Panc1 (cell line): ENCODE data around the gene CPS1. TPM values are rescaled to one million over a fixed set of nuclear protein-coding genes. Genes with fewer than 3 reads are reported as not detected.

Experiments
- ATAC-seq: fragments of 200-7000 bp; cut with Tn5 transposase; 2 replicates; pipeline ENCODE4 v1.9.1; 2020; ENCODE audit warnings: mild to moderate bottlenecking, moderate library complexity
- BruUV-seq: library from RNA; stranded (reverse); fragments of 400-500 nt; replicated peaks from 2 replicates; lab custom pipeline; 2021; lab: Mats Ljungman, UMichigan
- CTCF ChIA-PET: fragments of 300-600 bp; sonication (Branson Sonifier 250); formaldehyde crosslinking; loops from one replicate; lab custom pipeline; 2022; ENCODE audit warnings: antibody characterized with exemption; lab: Charles Lee
- POLR2A ChIA-PET: fragments of 300-600 bp; sonication (Branson Sonifier 250); formaldehyde crosslinking; loops from one replicate; lab custom pipeline; 2022; ENCODE audit warnings: antibody characterized with exemption; lab: Charles Lee
- DNase-seq: peaks from one replicate; pipeline ENCODE4 v3.0.0-alpha.2; 2010; ENCODE audit warnings: low read depth, low spot score
- H3K27ac ChIP-seq: 2 replicates; pipeline ENCODE4 v1.5.1; 2011; ENCODE audit warnings: mild to moderate bottlenecking, low read length, inconsistent platforms
- H3K27me3 ChIP-seq: fragments of 200-500 bp; sonication (Bioruptor generic); 2 replicates; pipeline ENCODE4 v1.6.0; 2014; ENCODE audit warnings: low read length, inconsistent platforms; ENCODE audit not compliant: control insufficient read depth, insufficient read depth
- H3K36me3 ChIP-seq: fragments of 200-500 bp; sonication (Bioruptor generic); 2 replicates; pipeline ENCODE4 v1.5.1; 2014; ENCODE audit warnings: inconsistent platforms, mild to moderate bottlenecking, low read length, moderate library complexity; ENCODE audit not compliant: control insufficient read depth, insufficient read depth
- H3K4me1 ChIP-seq: 2 replicates; pipeline ENCODE4 v1.5.1; 2011; ENCODE audit warnings: inconsistent platforms, mild to moderate bottlenecking, low read length, moderate library complexity; ENCODE audit not compliant: control insufficient read depth, insufficient read depth
- H3K4me3 ChIP-seq, 2 experiments: 2 replicates each; pipeline ENCODE4 v1.5.1; 2011 to 2012; ENCODE audit warnings: low read depth in 2 of 2, low read length in 2 of 2, mild to moderate bottlenecking in 2 of 2, inconsistent platforms in 1 of 2, moderate library complexity in 1 of 2
- H3K9me3 ChIP-seq: fragments of 200-500 bp; sonication (Bioruptor generic); 2 replicates; pipeline ENCODE4 v1.5.1; 2014; ENCODE audit warnings: low read depth, mild to moderate bottlenecking, inconsistent platforms, low read length, moderate library complexity; ENCODE audit not compliant: control insufficient read depth, insufficient read depth
- CTCF ChIP-seq: fragments of 450-650 bp; IDR thresholded peaks from 2 replicates; pipeline ENCODE4 v1.5.1; 2017; ENCODE audit warnings: mild to moderate bottlenecking
- POLR2AphosphoS5 ChIP-seq: IDR thresholded peaks from 2 replicates; pipeline ENCODE4 v1.6.1; 2012; ENCODE audit warnings: mild to moderate bottlenecking, low read depth, low read length, moderate library complexity
- SIN3A ChIP-seq: IDR thresholded peaks from 2 replicates; pipeline ENCODE4 v1.6.1; 2012; ENCODE audit warnings: low read depth, mild to moderate bottlenecking, low read length, moderate library complexity, borderline replicate concordance; ENCODE audit not compliant: insufficient read depth
- TCF7L2 ChIP-seq: IDR thresholded peaks from 2 replicates; pipeline ENCODE4 v1.6.1; 2011; ENCODE audit warnings: mild to moderate bottlenecking, low read depth, low read length, inconsistent platforms
- in situ Hi-C: cut with HindIII; loops from 2 replicates; pipeline ENCODE4 v1.10.0; 2016; ENCODE audit warnings: low sequenced_read_pairs, low pct_unique_long_range_greater_than_20kb
- intact Hi-C: fragments of 100-400 bp; cut with micrococcal nuclease; formaldehyde crosslinking; loops from one replicate; pipeline ENCODE4 v1.10.0; 2022; ENCODE audit not compliant: unreplicated experiment
- total RNA-seq: library from RNA; stranded (reverse); gene quantifications from one replicate; pipeline ENCODE4 v1.2.1, GENCODE V29; 2021; ENCODE audit not compliant: unreplicated experiment
- TF ChIP-seq, protein P1 (sequence below), 2 experiments: IDR thresholded peaks; 2 replicates each; pipeline ENCODE4 v1.6.1; 2011 to 2012; ENCODE audit warnings: low read depth in 2 of 2, control low read depth in 1 of 2, low read length in 1 of 2, mild to moderate bottlenecking in 1 of 2, moderate library complexity in 1 of 2; ENCODE audit not compliant: insufficient read depth in 1 of 2

Gene CPS1
- total RNA-seq, 1 experiment from 2014 or later: 5.1 TPM

- no peak for DNase-seq
- Histone ChIP-seq H3K27ac (no peak overlapping the region), H3K36me3 (no peaks in the 10 kb centered on the region), H3K9me3 (no peaks in the 10 kb centered on the region; the same call in 1 of the 2 replicates), H3K27me3 (no peaks in the 10 kb centered on the region), H3K4me3 (no peak overlapping the region), H3K4me1 (no peaks in the 10 kb centered on the region)
- intact Hi-C loops: no loop called here
- ChIA-PET POLR2A (no interaction called here), CTCF (interaction anchor here (0.6 kb wide), 1 partner anchor 44 kb away, joined by 3 read pairs; no protein-coding TSS in a partner anchor)
- TF ChIP-seq TCF7L2: no peak
- no peak for TF ChIP-seq CTCF
- TF ChIP-seq, protein P1, sequence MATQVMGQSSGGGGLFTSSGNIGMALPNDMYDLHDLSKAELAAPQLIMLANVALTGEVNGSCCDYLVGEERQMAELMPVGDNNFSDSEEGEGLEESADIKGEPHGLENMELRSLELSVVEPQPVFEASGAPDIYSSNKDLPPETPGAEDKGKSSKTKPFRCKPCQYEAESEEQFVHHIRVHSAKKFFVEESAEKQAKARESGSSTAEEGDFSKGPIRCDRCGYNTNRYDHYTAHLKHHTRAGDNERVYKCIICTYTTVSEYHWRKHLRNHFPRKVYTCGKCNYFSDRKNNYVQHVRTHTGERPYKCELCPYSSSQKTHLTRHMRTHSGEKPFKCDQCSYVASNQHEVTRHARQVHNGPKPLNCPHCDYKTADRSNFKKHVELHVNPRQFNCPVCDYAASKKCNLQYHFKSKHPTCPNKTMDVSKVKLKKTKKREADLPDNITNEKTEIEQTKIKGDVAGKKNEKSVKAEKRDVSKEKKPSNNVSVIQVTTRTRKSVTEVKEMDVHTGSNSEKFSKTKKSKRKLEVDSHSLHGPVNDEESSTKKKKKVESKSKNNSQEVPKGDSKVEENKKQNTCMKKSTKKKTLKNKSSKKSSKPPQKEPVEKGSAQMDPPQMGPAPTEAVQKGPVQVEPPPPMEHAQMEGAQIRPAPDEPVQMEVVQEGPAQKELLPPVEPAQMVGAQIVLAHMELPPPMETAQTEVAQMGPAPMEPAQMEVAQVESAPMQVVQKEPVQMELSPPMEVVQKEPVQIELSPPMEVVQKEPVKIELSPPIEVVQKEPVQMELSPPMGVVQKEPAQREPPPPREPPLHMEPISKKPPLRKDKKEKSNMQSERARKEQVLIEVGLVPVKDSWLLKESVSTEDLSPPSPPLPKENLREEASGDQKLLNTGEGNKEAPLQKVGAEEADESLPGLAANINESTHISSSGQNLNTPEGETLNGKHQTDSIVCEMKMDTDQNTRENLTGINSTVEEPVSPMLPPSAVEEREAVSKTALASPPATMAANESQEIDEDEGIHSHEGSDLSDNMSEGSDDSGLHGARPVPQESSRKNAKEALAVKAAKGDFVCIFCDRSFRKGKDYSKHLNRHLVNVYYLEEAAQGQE (IDR thresholded peaks at IDR 0.05; ENCODE audit: insufficient read depth in 1 of 2, low read depth in 2 of 2, low read length in 1 of 2): no peak
- no peak for TF ChIP-seq SIN3A
- TF ChIP-seq POLR2AphosphoS5: no peak
- ATAC-seq: no peak
- BruUV-seq: no TSS peak
- in situ Hi-C loops: no loop called here
These were observed 97.7 kb downstream of the CPS1 start for GRCh38 chr2:210654091-210654490.

DNA sequence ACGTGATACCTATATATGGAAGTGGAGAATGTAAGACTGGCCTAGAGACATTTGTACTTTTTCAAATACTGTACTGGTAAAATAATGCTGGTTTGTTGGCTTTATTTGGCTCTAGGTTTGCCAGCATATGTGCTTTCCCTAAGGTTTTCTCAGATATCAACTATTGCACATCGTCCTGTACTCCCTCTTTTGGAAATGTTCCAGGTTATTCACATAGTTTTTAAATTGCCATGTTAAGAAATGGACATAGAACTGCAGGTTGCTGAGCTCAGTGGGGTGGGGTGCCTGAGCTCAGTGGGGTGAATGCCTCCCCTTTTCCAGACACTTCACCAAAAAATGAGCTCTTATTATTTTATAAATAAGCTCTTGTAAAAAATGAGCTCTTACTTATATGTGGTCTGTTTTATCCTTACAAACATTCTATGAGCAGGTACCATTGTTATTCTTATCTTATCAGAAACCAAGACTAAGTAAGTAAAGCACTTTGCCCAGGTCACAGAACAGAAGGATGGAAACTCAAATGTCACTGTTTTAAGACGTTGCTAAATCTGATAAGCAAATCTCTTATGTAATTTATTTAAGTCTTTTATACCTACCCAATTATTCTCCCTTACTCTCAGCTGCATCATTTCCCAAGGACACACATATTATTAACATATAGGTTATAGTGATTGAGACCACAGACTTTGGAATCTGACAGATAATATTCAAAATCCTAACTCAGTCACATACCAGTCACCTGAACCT is 99.0 kb downstream of the CPS1 start:
- BruUV-seq: no TSS peak
- DNase-seq (no peak), ATAC-seq (no peak)
- H3K9me3 ChIP-seq: no peaks in the 10 kb centered on the region; the same call in 1 of the 2 replicates
- in situ Hi-C loops (no loop called here), intact Hi-C loops (no loop called here)
- ChIA-PET POLR2A (no interaction called here), CTCF (no interaction called here)
- no peak overlapping the region for H3K4me3 ChIP-seq
- no peaks in the 10 kb centered on the region for H3K36me3 ChIP-seq
- H3K4me1 ChIP-seq: no peaks in the 10 kb centered on the region
- TF ChIP-seq, protein P1 (IDR thresholded peaks at IDR 0.05; ENCODE audit: insufficient read depth in 1 of 2, low read depth in 2 of 2, low read length in 1 of 2): no peak
- no peak for TF ChIP-seq TCF7L2
- no peak for TF ChIP-seq POLR2AphosphoS5
- TF ChIP-seq CTCF: no peak
- no peak for TF ChIP-seq SIN3A
- H3K27me3 ChIP-seq: no peaks in the 10 kb centered on the region
- no peak overlapping the region for H3K27ac ChIP-seq
